ENCODE results near the gene ADNP. TPM values are rescaled to one million over a fixed set of nuclear protein-coding genes. Genes with fewer than 3 reads are reported as not detected.
A peak's percentile ranks its signal among the peaks of the same experiment; 100 is the strongest.

Gene ADNP
- total and polyA plus RNA-seq, 2 of the 13 experiments (the other 11 are each of a cell fraction or from before 2014, with no cell fraction given) = 21.0 to 21.5 TPM

DNA sequence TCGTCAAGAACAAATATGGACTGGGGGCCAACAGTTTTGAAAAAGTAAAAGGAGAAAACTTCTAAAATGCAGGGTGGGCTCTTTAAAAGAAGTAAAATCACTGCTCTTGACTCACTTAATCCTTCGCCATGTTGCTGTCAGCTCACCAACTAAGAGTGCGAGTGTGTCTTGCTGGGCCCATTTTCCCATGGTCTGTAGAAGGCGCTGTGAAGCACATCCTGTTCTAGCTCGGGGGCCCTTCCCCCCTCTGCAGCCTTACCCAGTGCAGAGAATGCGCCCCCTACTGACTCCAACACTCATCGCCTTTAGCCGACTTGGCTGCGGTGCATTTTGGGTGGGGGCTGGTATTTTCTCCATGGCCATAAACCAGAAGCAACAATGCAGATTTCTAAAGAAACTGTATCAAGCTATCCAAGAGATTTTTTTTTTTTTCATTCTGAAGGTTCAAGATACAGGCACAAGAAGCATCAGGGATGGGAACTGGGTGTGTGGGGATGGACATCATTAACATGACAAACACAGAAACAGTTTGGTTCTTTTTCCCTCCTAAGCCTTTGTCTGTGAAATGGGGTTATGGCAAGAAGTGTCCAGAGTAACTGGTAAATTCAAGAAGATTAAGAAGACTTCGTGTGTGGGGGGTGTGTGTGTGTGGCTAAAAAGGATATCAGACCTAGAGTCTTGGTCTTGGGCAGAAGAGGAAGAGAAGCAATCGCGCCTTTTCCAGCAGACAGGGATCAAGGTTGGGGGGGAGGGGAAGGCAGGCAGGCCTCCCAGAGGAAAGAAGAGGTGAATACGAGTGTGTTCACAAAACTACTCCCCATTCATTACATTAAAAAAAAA lies 1.7 kb downstream of the ADNP start (continued):
- TF ChIP-seq RELA (CRISPR knock-in tag; IDR thresholded peaks at IDR 0.05) (peak; percentile 90; the same call in 1 of the 2 replicates), NR2C2 (CRISPR knock-in tag; IDR thresholded peaks at IDR 0.05; ENCODE audit: borderline replicate concordance) (peak; percentile 54; the same call in 1 of the 2 replicates), PHB2 (IDR thresholded peaks at IDR 0.05; ENCODE audit: partially characterized antibody) (no peak), SNAPC2 (CRISPR knock-in tag; IDR thresholded peaks at IDR 0.05) (no peak; the same call in 1 of the 2 replicates), ZFYVE20 (CRISPR knock-in tag; IDR thresholded peaks at IDR 0.05; ENCODE audit: borderline replicate concordance, low read depth) (no peak), ZSCAN31 (CRISPR knock-in tag; IDR thresholded peaks at IDR 0.05; ENCODE audit: low read depth) (no peak; the same call in 1 of the 2 replicates), ZNF329 (CRISPR knock-in tag; IDR thresholded peaks at IDR 0.05; ENCODE audit: low read depth) (0 out of 2 replicates have a peak, but pooled peaks have one; percentile 46), HNRNPUL1 (IDR thresholded peaks at IDR 0.05; ENCODE audit: low read depth, low read length) (no peak), FOXK1 (CRISPR knock-in tag; IDR thresholded peaks at IDR 0.05; ENCODE audit: borderline replicate concordance, low read depth) (peak; percentile 93), HOXA7 (CRISPR knock-in tag; IDR thresholded peaks at IDR 0.05) (no peak), FOXK2 (IDR thresholded peaks at IDR 0.05) (no peak), GPBP1L1 (CRISPR knock-in tag; IDR thresholded peaks at IDR 0.05) (no peak), ZNF17 (CRISPR knock-in tag; IDR thresholded peaks at IDR 0.05) (no peak), MIER2 (CRISPR knock-in tag; IDR thresholded peaks at IDR 0.05) (peak; percentile 89), SRSF1 (optimal IDR thresholded peaks at IDR 0.05; ENCODE audit: low read depth, low read length) (no peak), FOXA3 (CRISPR knock-in tag; IDR thresholded peaks at IDR 0.05) (peak; percentile 82), TSC22D2 (CRISPR knock-in tag; IDR thresholded peaks at IDR 0.05; ENCODE audit: borderline replicate concordance) (peak; percentile 74; the same call in 1 of the 2 replicates), PHF20 (CRISPR knock-in tag; IDR thresholded peaks at IDR 0.05) (peak; percentile 68; the same call in 1 of the 2 replicates), ZNF781 (CRISPR knock-in tag; IDR thresholded peaks at IDR 0.05; ENCODE audit: borderline replicate concordance, not compliant biosample characterization) (peak; percentile 85), XBP1 (CRISPR knock-in tag; IDR thresholded peaks at IDR 0.05) (no peak), ZFX (CRISPR knock-in tag; IDR thresholded peaks at IDR 0.05; ENCODE audit: low read depth) (peak; percentile 90)
- TF ChIP-seq, protein P1, sequence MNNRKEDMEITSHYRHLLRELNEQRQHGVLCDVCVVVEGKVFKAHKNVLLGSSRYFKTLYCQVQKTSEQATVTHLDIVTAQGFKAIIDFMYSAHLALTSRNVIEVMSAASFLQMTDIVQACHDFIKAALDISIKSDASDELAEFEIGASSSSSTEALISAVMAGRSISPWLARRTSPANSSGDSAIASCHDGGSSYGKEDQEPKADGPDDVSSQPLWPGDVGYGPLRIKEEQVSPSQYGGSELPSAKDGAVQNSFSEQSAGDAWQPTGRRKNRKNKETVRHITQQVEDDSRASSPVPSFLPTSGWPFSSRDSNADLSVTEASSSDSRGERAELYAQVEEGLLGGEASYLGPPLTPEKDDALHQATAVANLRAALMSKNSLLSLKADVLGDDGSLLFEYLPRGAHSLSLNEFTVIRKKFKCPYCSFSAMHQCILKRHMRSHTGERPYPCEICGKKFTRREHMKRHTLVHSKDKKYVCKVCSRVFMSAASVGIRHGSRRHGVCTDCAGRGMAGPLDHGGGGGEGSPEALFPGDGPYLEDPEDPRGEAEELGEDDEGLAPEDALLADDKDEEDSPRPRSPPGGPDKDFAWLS (CRISPR knock-in tag; IDR thresholded peaks at IDR 0.05; ENCODE audit: borderline replicate concordance) = no peak
- TF ChIP-seq, protein P2, sequence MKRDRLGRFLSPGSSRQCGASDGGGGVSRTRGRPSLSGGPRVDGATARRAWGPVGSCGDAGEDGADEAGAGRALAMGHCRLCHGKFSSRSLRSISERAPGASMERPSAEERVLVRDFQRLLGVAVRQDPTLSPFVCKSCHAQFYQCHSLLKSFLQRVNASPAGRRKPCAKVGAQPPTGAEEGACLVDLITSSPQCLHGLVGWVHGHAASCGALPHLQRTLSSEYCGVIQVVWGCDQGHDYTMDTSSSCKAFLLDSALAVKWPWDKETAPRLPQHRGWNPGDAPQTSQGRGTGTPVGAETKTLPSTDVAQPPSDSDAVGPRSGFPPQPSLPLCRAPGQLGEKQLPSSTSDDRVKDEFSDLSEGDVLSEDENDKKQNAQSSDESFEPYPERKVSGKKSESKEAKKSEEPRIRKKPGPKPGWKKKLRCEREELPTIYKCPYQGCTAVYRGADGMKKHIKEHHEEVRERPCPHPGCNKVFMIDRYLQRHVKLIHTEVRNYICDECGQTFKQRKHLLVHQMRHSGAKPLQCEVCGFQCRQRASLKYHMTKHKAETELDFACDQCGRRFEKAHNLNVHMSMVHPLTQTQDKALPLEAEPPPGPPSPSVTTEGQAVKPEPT (CRISPR knock-in tag; IDR thresholded peaks at IDR 0.05; ENCODE audit: low read depth) = peak; percentile 78; the same call in 1 of the 2 replicates

All from HepG2 (cell line).